Measurements from ENCODE around the gene EGFL7. TPM values are rescaled to one million over a fixed set of nuclear protein-coding genes. Genes with fewer than 3 reads are reported as not detected.

Gene EGFL7
- total RNA-seq, 1 experiment from 2014 or later: 53.1 TPM

- Histone ChIP-seq H3K4me1 (replicated peaks; ENCODE audit: insufficient read depth) (peaks cover 47% of the 10 kb centered on the region), H3K79me2 (ENCODE audit: low read depth) (no peaks in the 10 kb centered on the region), H3K36me3 (ENCODE audit: low read depth) (no peaks in the 10 kb centered on the region), H4K20me1 (ENCODE audit: insufficient read depth) (no peaks in the 10 kb centered on the region), H2AFZ (no peak overlapping the region), H3F3A (ENCODE audit: insufficient read depth, low read depth) (peaks cover 42% of the 10 kb centered on the region), H3K4me3 (no peak overlapping the region), H3K27me3 (ENCODE audit: insufficient read depth, low read depth) (no peaks in the 10 kb centered on the region), H3K4me2 (peak overlapping the region; percentile 91), H3K9me3 (ENCODE audit: insufficient read depth, low read depth) (no peaks in the 10 kb centered on the region), H3K27ac (peak overlapping the region; percentile 94), H3K9me2 (ENCODE audit: insufficient read depth) (no peaks in the 10 kb centered on the region)
- ChIA-PET POLR2A (ENCODE audit: unreplicated experiment) (interaction anchor here (0.5 kb wide), 2 partner anchors 12 to 589 kb away, joined by 3 to 5 read pairs; no protein-coding TSS in a partner anchor), CTCF (interaction anchor here (0.6 kb wide), 1 partner anchor 14 kb away, joined by 6 read pairs; no protein-coding TSS in a partner anchor)
- DNase-seq: peak; percentile 95 to 97
- intact Hi-C loops (cut with micrococcal nuclease; ENCODE audit: unreplicated experiment): loop anchor here (2.0 kb wide), 5 partner anchors 15 to 211 kb away; no protein-coding TSS in a partner anchor
- no TSS peak for BruUV-seq (replicated peaks)
- TF ChIP-seq EZH2 (IDR thresholded peaks at IDR 0.05; ENCODE audit: low read depth) (no peak), CTCF (conservative IDR thresholded peaks at IDR 0.05) (no peak)
Measured at GRCh38 chr9:136695435-136695895, 32.7 kb downstream of the EGFL7 start.

- no peaks in the 10 kb centered on the region for H4K20me1 ChIP-seq (ENCODE audit: insufficient read depth)
- H3K27me3 ChIP-seq (ENCODE audit: insufficient read depth, low read depth): no peaks in the 10 kb centered on the region
- ChIA-PET POLR2A (ENCODE audit: unreplicated experiment) (interaction anchor here (0.5 kb wide), 1 partner anchor 11 kb away, joined by 3 read pairs; no protein-coding TSS in a partner anchor), CTCF (interaction anchor here (0.6 kb wide), 1 partner anchor 13 kb away, joined by 6 read pairs; no protein-coding TSS in a partner anchor)
- H3K4me3 ChIP-seq: no peak overlapping the region
- peak overlapping the region; percentile 94 for H3K27ac ChIP-seq
- H2AFZ ChIP-seq: no peak overlapping the region
- BruUV-seq (replicated peaks): no TSS peak
- no peaks in the 10 kb centered on the region for H3K79me2 ChIP-seq (ENCODE audit: low read depth)
- no peaks in the 10 kb centered on the region for H3K36me3 ChIP-seq (ENCODE audit: low read depth)
- intact Hi-C loops (cut with micrococcal nuclease; ENCODE audit: unreplicated experiment): loop anchor here (2.0 kb wide), 5 partner anchors 15 to 211 kb away; no protein-coding TSS in a partner anchor
- no peaks in the 10 kb centered on the region for H3K9me2 ChIP-seq (ENCODE audit: insufficient read depth)
- no peaks in the 10 kb centered on the region for H3K9me3 ChIP-seq (ENCODE audit: insufficient read depth, low read depth)
- TF ChIP-seq CTCF (conservative IDR thresholded peaks at IDR 0.05): no peak
- no peak for TF ChIP-seq EZH2 (IDR thresholded peaks at IDR 0.05; ENCODE audit: low read depth)
- peaks cover 47% of the 10 kb centered on the region for H3K4me1 ChIP-seq (replicated peaks; ENCODE audit: insufficient read depth)
- DNase-seq: no peak
- H3K4me2 ChIP-seq: peak overlapping the region; percentile 91
- H3F3A ChIP-seq (ENCODE audit: insufficient read depth, low read depth): peaks cover 42% of the 10 kb centered on the region
Measured at GRCh38 chr9:136695955-136696354, 33.2 kb downstream of the EGFL7 start.

GRCh38 chr9:136696502-136696901 is 33.8 kb downstream of the EGFL7 start:
- Histone ChIP-seq H3K36me3 (ENCODE audit: low read depth) (no peaks in the 10 kb centered on the region), H2AFZ (no peak overlapping the region), H3K27ac (no peak overlapping the region), H3K27me3 (ENCODE audit: insufficient read depth, low read depth) (no peaks in the 10 kb centered on the region), H4K20me1 (ENCODE audit: insufficient read depth) (no peaks in the 10 kb centered on the region), H3K4me1 (replicated peaks; ENCODE audit: insufficient read depth) (peaks cover 47% of the 10 kb centered on the region), H3K9me2 (ENCODE audit: insufficient read depth) (no peaks in the 10 kb centered on the region), H3K9me3 (ENCODE audit: insufficient read depth, low read depth) (no peaks in the 10 kb centered on the region), H3K4me3 (no peak overlapping the region), H3K4me2 (peak overlapping the region; percentile 91), H3F3A (ENCODE audit: insufficient read depth, low read depth) (peaks cover 42% of the 10 kb centered on the region), H3K79me2 (ENCODE audit: low read depth) (no peaks in the 10 kb centered on the region)
- no TSS peak for BruUV-seq (replicated peaks)
- intact Hi-C loops (cut with micrococcal nuclease; ENCODE audit: unreplicated experiment): no loop called here
- no peak for TF ChIP-seq EZH2 (IDR thresholded peaks at IDR 0.05; ENCODE audit: low read depth)
- no peak for TF ChIP-seq CTCF (conservative IDR thresholded peaks at IDR 0.05)
- ChIA-PET POLR2A (ENCODE audit: unreplicated experiment) (no interaction called here), CTCF (no interaction called here)
- no peak for DNase-seq
